ENCODE measurements around the gene LRTM2. TPM values are rescaled to one million over a fixed set of nuclear protein-coding genes. Genes with fewer than 3 reads are reported as not detected.

LRTM2 gene
- total RNA-seq, 1 donor from 2014 or later, result not detected

GRCh38 chr12:1881301-1881700 is 60.9 kb downstream of the LRTM2 start:
- Histone ChIP-seq H3K27ac (no peak overlapping the region), H3K27me3 (no peaks in the 10 kb centered on the region), H3K9me3 (ENCODE audit: low read depth) (no peaks in the 10 kb centered on the region), H3K4me3 (no peak overlapping the region), H4K20me1 (ENCODE audit: low read depth) (no peaks in the 10 kb centered on the region), H3K79me2 (ENCODE audit: low read depth) (no peaks in the 10 kb centered on the region), H3K36me3 (no peaks in the 10 kb centered on the region), H3F3A (ENCODE audit: low read depth) (no peaks in the 10 kb centered on the region), H2AFZ (replicated peaks) (no peak overlapping the region), H3K9ac (no peak overlapping the region), H3K4me1 (no peaks in the 10 kb centered on the region), H3K4me2 (no peak overlapping the region)
- no peaks in the 10 kb centered on the region for H3K9me3 Mint-ChIP-seq
- no peak for DNase-seq (ENCODE audit: low spot score)
- no peak for TF ChIP-seq EZH2 (IDR thresholded peaks at IDR 0.05)
- no peak for TF ChIP-seq CTCF (IDR thresholded peaks at IDR 0.05)
- no peak for TF ChIP-seq EZH2phosphoT487 (IDR thresholded peaks at IDR 0.05)
- H3K36me3 Mint-ChIP-seq, result no peaks in the 10 kb centered on the region
- H3K4me1 Mint-ChIP-seq, result no peaks in the 10 kb centered on the region
- peaks cover 5% of the 10 kb centered on the region for H3K27me3 Mint-ChIP-seq (ENCODE audit: insufficient read depth, low read depth)
- H3K4me3 Mint-ChIP-seq, result no peak overlapping the region
- no peak overlapping the region for H3K27ac Mint-ChIP-seq

GRCh38 chr12:1881936-1882335 is 61.6 kb downstream of the LRTM2 start:
- Mint-ChIP-seq H3K36me3 (no peaks in the 10 kb centered on the region), H3K27ac (no peak overlapping the region), H3K27me3 (ENCODE audit: insufficient read depth, low read depth) (peaks cover 7% of the 10 kb centered on the region), H3K4me1 (peaks cover 3% of the 10 kb centered on the region), H3K4me3 (no peak overlapping the region), H3K9me3 (no peaks in the 10 kb centered on the region)
- peaks cover 6% of the 10 kb centered on the region for H3K4me1 ChIP-seq
- H3K36me3 ChIP-seq, result no peaks in the 10 kb centered on the region
- H3K27me3 ChIP-seq, result no peaks in the 10 kb centered on the region
- no peak overlapping the region for H3K9ac ChIP-seq
- no peak overlapping the region for H3K4me2 ChIP-seq
- H3K4me3 ChIP-seq, result no peak overlapping the region
- H3K79me2 ChIP-seq (ENCODE audit: low read depth), result no peaks in the 10 kb centered on the region
- no peak overlapping the region for H2AFZ ChIP-seq (replicated peaks)
- H4K20me1 ChIP-seq (ENCODE audit: low read depth), result no peaks in the 10 kb centered on the region
- H3F3A ChIP-seq (ENCODE audit: low read depth), result no peaks in the 10 kb centered on the region
- H3K27ac ChIP-seq, result no peak overlapping the region
- no peak for DNase-seq (ENCODE audit: low spot score)
- TF ChIP-seq EZH2phosphoT487 (IDR thresholded peaks at IDR 0.05), result no peak
- H3K9me3 ChIP-seq (ENCODE audit: low read depth), result no peaks in the 10 kb centered on the region

GRCh38 chr12:1882405-1882804 is 62.0 kb downstream of the LRTM2 start:
- no peaks in the 10 kb centered on the region for H3K36me3 Mint-ChIP-seq
- Histone ChIP-seq H3K36me3 (no peaks in the 10 kb centered on the region), H3F3A (ENCODE audit: low read depth) (no peaks in the 10 kb centered on the region), H3K27ac (no peak overlapping the region), H3K4me3 (no peak overlapping the region), H3K79me2 (ENCODE audit: low read depth) (no peaks in the 10 kb centered on the region), H2AFZ (replicated peaks) (no peak overlapping the region), H3K9ac (no peak overlapping the region), H3K9me3 (ENCODE audit: low read depth) (no peaks in the 10 kb centered on the region), H4K20me1 (ENCODE audit: low read depth) (no peaks in the 10 kb centered on the region), H3K27me3 (no peaks in the 10 kb centered on the region), H3K4me1 (peaks cover 7% of the 10 kb centered on the region), H3K4me2 (no peak overlapping the region)
- H3K4me3 Mint-ChIP-seq, result no peak overlapping the region
- peaks cover 3% of the 10 kb centered on the region for H3K4me1 Mint-ChIP-seq
- DNase-seq (ENCODE audit: low spot score), result no peak
- H3K9me3 Mint-ChIP-seq, result peaks cover 2% of the 10 kb centered on the region
- no peak for TF ChIP-seq EZH2 (IDR thresholded peaks at IDR 0.05)
- TF ChIP-seq CTCF (IDR thresholded peaks at IDR 0.05), result no peak
- TF ChIP-seq EZH2phosphoT487 (IDR thresholded peaks at IDR 0.05), result no peak
- no peak overlapping the region for H3K27ac Mint-ChIP-seq
- H3K27me3 Mint-ChIP-seq (ENCODE audit: insufficient read depth, low read depth), result peaks cover 7% of the 10 kb centered on the region

- DNase-seq (ENCODE audit: low spot score), result no peak
- H3K27me3 Mint-ChIP-seq (ENCODE audit: insufficient read depth, low read depth), result peaks cover 7% of the 10 kb centered on the region
Observed at GRCh38 chr12:1882850-1883470, 62.6 kb downstream of the LRTM2 start.

More at GRCh38 chr12:1882850-1883470, 62.6 kb downstream of the LRTM2 start:
- Histone ChIP-seq H3K4me2 (no peak overlapping the region), H3K4me1 (peaks cover 7% of the 10 kb centered on the region), H3K27me3 (no peaks in the 10 kb centered on the region), H3K9ac (no peak overlapping the region), H2AFZ (replicated peaks) (no peak overlapping the region), H4K20me1 (ENCODE audit: low read depth) (no peaks in the 10 kb centered on the region), H3F3A (ENCODE audit: low read depth) (no peaks in the 10 kb centered on the region), H3K9me3 (ENCODE audit: low read depth) (no peaks in the 10 kb centered on the region), H3K79me2 (ENCODE audit: low read depth) (no peaks in the 10 kb centered on the region), H3K36me3 (no peaks in the 10 kb centered on the region), H3K27ac (no peak overlapping the region), H3K4me3 (no peak overlapping the region)
- no peak overlapping the region for H3K4me3 Mint-ChIP-seq
- no peaks in the 10 kb centered on the region for H3K36me3 Mint-ChIP-seq
- no peak for TF ChIP-seq CTCF (IDR thresholded peaks at IDR 0.05)
- no peak for TF ChIP-seq EZH2phosphoT487 (IDR thresholded peaks at IDR 0.05)
- no peak for TF ChIP-seq EZH2 (IDR thresholded peaks at IDR 0.05)
- H3K9me3 Mint-ChIP-seq, result peaks cover 2% of the 10 kb centered on the region
- H3K27ac Mint-ChIP-seq, result peak overlapping the region; percentile 37
- peaks cover 3% of the 10 kb centered on the region for H3K4me1 Mint-ChIP-seq
